GM21423 (cell line): ENCODE results near the gene CUL2.
"Not testable (repeated sequence)": the region's sequence is repeated elsewhere in the genome, so short reads cannot be mapped to it uniquely, and the experiment has no call there.

Experiments
- ATAC-seq: cut with Tn5 transposase; IDR thresholded peaks from one replicate; pipeline ENCODE4 v1.9.1; 2021; ENCODE audit warnings: mild to moderate bottlenecking, moderate library complexity; ENCODE audit not compliant: unreplicated experiment

CUL2 gene

DNA sequence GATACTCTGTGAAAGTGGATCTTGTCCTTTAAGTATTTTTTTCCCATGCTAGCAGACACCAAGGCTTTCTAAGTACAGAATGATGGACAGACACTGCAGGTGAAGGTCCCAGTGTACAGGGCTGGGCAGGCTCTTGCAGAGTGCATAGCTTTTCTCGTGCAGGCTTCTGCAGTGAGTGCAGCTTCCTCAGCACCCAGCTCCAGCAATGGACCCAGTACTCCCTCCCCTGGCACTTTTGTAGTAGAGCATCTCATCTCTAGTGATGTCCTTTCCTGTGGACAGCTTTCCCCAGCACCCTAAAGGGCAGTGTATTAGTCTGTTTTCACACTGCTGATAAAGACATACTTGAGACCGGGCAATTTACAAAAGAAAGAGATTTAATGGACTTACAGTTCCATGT, 104.3 kb downstream of the CUL2 start:
- no peak for ATAC-seq

DNA sequence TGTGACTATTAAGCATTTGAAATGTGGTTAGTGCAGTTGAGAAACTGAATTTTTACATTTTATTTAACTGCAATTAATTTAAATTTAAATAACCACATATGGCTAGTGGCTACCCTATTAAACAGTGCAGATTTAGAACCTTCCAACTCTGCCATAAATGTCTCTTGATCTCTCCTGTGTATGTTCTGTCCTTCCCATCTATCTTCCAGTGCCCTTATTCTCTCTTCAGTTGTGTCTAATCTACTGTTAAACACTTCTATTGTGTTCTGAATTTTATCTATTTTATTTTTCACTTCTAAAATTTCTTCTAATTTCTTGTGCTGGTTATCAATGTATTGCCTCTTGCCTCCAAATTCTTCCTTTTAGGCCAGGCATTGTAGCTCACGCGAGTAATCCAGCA, 105.0 kb downstream of the CUL2 start:
- no peak for ATAC-seq

DNA sequence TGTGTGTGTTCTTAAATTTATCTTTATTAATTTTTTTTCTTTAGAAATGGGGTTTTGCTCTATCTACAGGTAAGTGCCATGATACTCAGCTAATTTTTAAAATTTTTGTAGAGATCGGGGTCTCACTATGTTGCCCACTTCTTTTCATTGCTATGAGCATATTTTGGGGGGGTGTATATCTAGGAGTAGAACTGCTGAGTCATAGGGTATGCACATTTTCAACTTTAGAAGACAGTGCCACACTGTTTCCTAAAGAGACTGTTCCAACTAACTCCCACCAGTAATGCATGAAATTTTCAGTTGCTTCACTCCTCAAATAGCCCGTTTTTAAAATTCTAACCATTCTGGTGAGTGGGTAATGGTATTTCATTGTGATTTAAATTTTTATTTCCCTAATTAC, 108.3 kb downstream of the CUL2 start:
- ATAC-seq, result no peak

DNA sequence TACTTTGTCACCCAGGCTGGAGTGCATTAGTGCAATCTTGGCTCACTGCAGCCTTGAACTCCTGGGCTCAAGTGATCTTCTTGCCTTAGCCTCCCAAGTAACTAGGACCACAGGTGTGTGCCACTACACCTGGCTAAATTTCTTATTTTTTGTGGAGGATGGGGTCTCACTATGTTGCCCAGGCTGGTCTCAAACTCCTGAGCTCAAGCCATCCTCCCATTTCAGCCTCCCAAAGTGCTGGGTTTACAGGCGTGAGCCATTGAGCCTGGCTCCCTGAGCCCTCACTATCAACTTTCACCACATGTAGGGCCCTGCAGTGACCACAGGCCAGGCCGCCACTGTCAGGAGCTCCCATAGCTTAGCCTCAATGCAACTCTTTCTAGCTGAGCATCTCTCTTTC, 110.2 kb downstream of the CUL2 start:
- ATAC-seq, result no peak

DNA sequence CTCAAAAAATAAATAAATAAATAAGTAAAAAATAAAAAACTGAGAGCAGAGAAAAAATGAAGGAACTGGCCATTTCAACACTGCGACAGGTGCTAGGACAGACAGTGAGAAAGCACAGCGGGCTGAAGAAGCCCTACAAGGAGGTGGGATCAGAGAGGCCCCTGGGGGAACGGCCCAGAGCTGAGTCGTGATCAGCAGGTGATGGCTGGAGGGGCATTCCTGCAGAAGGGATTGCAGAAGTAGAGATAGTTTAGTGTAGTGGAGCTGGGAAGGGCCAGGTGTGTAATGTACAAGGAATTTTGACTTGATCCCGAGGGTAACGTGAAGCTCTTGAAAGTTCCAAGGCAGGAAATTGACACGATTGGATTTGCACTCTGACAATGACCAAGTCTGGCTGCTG, 112.1 kb downstream of the CUL2 start:
- no peak for ATAC-seq

DNA sequence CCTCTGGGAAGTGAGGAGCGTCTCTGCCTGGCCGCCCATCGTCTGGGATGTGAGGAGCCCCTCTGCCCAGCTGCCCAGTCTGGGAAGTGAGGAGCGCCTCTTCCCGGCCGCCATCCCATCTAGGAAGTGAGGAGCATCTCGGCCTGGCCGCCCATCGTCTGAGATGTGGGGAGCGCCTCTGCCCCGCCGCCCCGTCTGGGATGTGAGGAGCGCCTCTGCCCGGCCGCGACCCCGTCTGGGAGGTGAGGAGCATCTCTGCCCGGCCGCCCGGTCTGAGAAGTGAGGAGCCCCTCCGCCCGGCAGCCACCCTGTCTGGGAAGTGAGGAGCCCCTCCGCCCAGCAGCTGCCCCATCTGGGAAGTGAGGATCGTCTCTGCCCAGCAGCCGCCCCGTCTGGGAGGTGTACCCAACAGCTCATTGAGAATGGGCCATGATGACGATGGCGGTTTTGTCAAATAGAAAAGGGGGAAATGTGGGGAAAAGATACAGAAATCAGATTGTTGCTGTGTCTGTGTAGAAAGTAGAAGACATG, 113.7 kb downstream of the CUL2 start:
- ATAC-seq, result not testable (repeated sequence)

DNA sequence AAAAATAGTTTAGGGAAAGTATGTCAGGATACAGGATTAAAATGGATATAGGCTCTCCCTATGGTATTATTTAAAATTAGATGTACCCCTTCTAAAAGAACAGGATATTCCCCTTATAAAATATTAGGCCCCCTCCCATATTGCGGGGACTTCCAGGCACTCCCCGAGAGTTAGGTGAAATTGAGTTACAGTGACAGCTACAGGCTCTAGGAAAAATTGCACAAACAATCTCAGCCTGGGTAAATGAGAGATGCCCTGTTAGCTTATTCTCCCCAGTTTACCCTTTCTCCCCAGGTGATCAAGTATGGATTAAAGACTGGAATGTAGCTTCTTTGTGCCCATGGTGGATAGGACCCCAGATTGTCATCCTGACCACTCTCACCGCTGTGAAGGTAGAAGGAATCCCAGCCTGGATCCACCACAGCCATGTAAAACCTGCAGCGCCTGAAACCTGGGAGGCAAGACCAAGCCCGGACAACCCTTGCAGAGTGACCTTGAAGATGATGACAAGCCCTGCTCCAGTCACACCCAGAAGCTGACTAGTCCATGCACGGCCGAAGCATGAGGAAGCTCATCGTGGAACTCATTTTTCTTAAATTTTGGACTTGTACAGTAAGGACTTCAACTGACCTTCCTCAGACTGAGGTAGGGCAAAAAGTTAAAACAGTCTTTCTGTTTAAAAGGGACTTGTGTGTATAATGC, 115.6 kb downstream of the CUL2 start:
- ATAC-seq, result not testable (repeated sequence)

DNA sequence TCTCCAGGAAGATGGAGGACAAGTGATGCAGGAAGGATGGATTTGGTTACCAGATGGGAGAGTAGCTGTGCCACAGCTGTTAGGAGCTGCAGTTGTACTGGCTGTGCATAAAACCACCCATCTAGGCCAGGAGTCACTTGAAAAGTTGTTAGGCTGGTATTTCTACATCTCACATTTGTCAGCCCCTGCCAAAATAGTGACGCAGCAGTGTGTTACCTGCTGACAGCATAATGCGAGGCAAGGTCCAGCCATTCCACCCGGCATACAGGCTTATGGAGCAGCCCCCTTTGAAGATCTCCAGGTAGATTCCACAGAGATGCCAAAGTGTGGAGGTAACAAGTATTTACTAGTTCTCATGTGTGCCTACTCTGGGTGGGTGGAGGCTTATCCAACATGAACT, 116.4 kb downstream of the CUL2 start:
- not testable (repeated sequence) for ATAC-seq

DNA sequence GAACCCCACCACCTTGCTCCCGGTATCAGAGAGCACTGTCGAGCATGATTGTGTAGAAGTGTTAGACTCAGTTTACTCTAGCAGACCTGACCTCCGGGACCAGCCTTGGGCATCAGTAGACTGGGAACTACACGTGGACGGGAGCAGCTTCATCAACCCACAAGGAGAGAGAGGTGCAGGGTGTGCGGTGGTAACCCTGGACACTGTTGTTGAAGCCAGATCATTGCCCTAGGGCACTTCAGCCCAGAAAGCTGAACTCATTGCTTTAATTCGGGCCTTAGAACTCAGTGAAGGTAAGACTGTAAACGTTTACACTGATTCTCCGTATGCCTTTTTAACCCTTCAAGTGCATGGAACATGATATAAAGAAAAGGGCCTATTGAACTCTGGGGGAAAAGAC, 117.0 kb downstream of the CUL2 start:
- not testable (repeated sequence) for ATAC-seq

DNA sequence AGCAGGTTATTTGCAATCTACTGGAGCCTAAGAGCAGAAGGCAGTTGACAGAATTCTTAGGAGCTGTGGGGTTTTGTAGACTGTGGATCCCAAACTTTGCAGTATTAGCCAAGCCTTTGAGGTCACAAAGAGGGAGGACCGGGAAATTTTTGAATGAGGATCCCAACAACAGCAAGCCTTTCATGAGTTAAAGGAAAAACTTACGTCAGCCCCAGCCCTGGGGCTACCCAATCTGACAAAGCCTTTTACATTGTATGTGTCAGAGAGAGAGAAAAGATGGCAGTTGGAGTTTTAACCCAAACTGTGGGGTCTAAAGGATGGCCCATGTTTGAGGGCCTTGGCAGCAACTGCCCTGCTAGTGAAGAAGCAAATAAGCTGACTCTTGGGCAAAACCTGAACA, 117.5 kb downstream of the CUL2 start:
- ATAC-seq, result not testable (repeated sequence)

DNA sequence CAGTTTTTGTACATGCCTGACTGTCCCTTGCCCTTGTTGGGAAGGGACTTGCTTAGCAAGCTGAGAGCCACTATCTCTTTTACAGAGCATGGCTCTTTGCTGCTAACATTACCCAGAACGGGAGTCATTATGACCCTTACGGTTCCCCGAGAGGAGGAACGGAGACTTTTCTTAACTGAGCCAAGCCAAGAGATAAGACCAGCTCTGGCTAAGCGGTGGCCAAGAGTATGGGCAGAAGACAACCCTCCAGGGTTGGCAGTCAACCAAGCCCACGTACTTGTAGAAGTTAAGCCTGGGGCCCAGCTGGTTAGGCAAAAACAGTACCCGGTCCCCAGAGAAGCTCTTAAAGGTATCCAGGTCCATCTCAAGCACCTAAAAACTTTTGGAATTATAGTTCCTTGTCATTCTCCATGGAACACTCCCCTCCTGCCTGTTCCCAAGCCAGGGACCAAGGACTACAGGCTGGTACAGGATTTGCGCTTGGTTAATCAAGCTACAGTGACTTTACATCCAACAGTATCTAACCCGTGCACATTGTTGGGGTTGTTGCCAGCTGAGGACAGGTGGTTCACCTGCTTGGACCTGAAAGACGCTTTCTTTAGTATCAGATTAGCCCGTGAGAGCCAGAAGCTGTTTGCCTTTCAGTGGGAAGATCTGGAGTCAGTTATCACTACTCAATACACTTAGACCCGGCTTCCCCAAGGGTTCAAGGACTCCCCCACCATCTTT, 118.4 kb downstream of the CUL2 start:
- not testable (repeated sequence) for ATAC-seq

DNA sequence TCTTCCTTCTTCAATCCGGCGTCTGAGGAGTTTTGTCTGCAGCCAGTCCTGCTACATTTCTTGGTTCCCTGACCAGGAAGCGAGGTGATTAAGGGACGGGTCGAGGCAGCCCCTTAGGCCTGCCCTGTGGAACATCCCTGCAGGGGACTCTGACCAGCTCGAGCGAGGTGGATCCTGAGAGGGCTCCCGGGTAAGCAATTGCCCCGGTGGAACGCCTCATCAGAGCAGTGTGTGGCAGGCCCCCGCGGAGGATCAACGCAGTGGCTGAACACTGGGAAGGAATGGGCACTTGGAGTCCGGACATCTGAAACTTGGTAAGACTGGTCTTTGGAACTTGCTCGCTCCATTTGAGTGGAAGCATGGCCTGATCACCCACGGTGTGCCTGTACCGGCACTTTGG, 121.0 kb downstream of the CUL2 start:
- ATAC-seq, result no peak

DNA sequence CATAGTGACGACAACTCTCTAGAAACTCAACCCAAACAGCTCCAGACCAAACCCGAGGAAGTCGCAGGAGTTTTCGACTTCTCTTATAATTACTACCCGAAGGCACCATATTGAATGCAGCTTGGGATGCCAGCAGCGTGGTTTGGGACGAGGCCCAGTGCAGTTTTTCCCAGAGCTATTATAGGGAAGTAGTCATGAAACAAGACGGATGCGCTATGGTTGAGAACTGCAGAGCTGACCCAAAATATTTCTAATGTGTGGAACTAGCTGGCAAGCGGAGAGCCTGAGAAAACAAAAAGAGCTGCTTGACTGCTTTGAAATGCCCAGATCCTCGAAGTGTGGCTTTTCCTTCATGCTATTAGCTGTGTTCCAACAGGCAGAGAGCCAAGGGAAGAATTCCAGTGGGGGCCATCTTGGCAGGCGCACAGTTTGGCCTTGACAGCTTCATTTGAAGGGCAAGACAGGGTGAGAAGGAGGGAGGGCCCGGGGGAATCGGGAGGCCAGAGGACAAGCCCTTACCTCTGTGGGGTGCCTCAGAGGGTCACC, 122.7 kb downstream of the CUL2 start:
- ATAC-seq, result no peak

DNA sequence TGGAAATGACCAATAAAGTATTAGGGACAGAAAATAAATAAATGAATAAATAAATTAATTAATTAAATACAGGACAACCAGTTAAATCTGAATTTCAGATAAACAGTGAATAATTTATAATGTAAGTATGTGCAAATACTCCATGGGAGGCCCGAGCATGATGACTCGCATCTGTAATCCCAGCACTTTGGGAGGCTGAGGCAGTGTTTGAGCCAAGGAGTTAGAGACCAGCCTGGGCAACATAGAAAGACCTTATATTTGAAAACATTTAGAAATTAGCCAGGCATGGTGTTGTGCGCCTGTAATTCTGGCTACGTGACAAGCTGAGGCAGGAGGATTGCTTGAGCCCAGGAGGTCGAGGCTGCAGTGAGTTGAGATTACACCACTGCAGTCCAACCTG, 123.7 kb downstream of the CUL2 start:
- ATAC-seq, result no peak

DNA sequence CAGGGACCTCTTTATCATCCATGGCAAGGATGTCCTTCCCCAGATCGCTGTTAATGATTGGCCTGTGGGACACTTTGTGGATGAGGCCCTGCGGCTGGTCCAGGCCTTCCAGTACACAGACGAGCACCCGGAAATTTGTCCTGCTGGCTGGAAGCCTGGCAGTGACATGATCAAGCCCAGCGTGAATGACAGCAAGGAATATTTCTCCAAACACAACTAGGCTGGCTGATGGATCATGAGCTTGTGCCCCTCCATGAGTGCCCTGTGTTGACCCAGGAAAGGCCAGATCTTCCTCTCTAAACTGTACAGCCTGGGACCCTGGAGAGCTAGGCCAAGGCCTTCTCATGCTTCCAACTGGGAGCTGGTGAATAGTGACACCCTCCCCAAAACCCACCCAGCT, 124.1 kb downstream of the CUL2 start:
- ATAC-seq, result no peak

DNA sequence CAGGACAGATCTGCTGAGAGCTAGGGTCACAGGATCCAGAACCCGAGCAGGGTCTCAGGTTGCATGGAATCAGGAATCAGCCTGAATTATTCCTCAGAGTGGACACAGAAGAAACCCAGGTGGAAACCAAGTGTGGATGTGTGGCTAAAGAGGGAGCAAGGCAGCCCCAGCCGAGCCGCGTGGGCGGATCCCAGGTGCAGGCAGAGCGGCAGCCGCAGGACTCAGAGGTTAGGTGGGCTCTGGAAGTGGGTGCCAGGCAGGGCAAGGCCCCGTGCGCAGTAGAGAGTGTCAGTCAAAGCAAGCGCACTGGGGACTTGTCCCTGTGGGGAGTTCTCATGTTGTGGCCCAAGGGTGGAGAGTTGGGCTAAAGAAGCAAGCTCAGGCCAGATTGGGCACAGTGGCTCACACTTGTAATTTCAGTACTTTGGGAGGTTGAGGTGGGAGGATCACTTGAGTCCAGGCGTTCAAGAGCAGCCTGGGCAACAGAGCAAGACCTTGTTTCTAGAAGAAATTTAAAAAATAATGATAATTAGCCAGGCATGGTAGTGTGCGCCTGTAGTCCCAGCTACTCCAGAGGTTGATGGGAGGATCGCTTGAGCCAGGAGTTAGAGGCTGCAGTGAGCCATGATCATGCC, 125.9 kb downstream of the CUL2 start:
- ATAC-seq, result no peak

DNA sequence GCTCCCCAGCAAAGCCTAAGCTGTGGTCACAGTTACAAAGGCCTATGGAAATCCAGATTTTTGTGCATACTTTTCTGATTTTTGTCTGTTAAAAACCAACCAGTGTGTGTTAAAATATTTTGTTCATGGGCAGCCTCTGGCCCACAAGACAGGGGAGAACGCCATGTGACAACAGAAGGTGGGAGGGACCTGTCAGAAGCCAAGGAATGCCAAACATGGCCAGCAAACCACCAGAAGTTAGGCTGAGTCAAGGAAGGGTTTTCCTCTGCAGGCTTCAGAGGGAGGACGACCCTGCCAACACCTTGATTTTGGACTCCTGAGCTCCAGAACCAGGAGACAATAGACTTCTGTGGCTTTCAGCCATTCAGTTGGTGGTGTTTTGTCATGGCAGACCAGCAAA, 127.3 kb downstream of the CUL2 start:
- no peak for ATAC-seq

DNA sequence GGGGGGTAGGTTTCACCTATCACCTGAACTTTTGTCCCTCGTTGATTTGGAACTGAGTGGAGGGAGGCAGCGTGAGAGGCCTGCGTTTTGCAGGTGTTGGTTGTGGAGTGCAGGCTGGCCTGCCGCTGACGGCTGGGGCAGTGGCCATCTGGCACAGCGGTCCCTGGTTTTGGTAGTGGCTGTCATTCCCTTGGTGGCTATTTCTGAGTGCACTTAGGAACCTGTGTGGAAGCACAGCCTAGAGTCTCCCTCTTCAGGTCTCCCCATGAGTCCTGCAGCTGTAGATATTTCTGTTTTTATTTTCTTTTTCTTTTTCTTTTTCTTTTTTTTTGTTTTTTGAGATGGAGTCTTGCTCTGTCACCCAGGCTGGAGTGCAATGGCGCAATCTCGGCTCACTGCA, 129.2 kb downstream of the CUL2 start:
- ATAC-seq, result no peak

DNA sequence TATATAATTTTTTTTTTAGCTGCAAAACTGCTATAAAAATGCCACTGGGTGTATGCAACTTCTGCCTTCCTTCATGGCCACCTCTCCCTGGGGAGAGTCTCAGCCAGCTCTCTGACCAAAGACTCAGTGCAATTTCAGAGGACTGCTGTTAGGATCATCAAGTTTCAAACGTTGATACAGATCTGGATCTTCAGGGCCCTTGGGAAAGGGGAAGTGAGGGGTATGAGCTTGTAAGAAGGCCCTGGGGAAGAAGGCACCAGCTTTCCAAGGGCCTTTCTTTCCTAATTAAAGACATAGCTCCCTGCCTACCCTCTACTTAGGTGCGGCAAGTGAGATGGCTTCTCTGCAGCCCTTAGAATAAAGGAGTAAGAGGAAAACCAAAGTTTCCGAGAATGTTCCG, 130.4 kb downstream of the CUL2 start:
- no peak for ATAC-seq

DNA sequence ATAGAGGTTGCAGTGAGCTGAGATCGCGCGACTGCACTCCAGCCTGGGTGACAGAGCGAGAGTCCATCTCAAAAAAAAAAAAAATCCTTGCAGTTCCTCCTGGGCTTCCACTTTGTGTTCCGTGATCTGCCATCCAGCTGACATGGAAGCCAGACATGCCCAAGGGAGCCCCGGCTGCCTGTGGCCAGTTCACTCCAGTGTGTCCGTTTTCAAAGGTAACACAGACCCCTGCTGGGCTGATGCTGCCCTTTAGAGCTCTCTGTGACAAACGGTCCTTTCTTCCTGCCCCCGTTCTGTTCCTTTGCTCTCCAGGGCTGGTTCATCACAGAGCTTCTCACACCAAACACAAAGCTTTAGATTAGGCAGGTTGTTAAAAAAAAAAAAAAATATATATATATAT, 130.8 kb downstream of the CUL2 start:
- no peak for ATAC-seq
